ENCODE results near the gene APLF.

DNA sequence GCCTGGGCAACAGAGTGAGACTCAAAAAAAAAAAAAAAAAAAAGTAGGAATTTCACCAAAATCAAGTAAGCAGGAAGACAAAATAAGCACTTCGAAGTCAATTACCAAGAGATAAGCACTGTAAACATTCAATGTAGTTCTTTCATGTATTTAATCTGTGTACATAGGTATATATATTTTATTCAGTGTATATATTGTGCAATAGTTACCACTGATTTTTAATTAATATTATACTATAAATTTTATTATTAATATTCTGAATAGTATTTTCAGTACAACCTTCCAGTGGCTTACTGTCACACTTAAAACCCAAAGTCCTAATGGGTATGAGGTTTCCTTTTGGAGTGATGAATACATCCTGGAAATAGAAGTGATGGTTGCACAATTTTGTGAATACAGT, 9.1 kb downstream of the APLF start:
- TF ChIP-seq CTCF (IDR thresholded peaks at IDR 0.05) (no peak), POLR2A (IDR thresholded peaks at IDR 0.05) (no peak)
